TTC549 (cell line): ENCODE results near the gene ST7.
"Not testable (repeated sequence)": the region's sequence is repeated elsewhere in the genome, so short reads cannot be mapped to it uniquely, and the experiment has no call there.

Experiments
- FAIRE-seq: peaks from 2 replicates; lab custom pipeline; 2012; peaks lifted over from hg19 to GRCh38; lab: Jason Lieb, UNC

ST7 gene

DNA sequence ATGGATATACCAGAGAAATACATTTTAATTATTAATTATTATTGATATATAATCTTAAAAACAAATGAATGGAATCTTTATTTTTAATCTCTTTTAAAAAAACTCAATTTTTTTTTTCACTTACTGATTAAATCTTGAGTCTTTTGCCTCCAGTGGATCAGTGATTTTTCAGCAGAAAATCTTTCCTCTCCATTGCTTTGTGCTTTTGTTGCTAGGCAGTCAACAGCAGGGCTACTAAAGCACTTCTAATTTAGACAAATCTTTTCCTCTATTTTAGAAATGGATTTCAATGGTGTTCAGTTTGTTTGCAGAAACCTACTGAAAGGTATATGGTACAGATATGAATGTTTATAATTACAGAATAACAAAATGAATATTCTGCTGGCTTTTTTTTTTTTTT, 143.6 kb downstream of the ST7 start:
- FAIRE-seq = no peak

DNA sequence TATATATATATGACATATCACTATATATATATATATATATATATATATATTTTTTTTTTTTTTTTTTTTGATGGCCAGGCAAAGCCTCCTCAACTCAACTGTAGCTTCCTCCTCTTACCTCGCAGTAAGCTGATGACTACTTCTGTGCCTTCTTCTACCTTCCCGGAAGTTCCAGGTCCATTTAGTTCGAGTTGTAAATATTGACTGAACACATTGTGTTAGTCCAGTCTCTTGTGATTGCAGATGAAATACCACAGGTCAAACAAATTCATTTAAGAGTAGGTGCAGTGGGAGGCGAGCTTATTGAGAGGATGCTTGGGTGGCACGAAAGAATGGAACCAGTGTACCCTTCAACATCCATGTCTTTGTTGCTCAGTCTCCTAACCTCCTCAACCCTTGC, 144.6 kb downstream of the ST7 start:
- no peak for FAIRE-seq

DNA sequence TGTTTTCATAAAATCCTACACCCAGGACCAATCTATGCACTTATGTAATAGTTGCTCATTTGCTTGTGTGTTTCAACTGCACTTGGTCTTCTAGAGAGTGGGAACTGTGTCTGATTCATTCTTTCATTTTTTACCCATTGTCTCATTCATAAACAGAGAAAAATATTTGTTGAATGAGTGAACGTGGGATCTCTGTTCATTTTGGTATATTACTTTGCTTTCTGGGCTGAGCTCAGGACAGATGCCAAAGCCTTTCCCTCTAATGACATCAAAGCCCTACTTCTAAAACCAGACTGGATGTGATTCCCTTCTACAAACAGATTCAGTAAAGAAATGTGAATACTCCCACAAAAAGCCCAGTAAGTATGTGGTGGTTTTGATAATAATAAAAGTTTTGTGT, 145.2 kb downstream of the ST7 start:
- FAIRE-seq = no peak

DNA sequence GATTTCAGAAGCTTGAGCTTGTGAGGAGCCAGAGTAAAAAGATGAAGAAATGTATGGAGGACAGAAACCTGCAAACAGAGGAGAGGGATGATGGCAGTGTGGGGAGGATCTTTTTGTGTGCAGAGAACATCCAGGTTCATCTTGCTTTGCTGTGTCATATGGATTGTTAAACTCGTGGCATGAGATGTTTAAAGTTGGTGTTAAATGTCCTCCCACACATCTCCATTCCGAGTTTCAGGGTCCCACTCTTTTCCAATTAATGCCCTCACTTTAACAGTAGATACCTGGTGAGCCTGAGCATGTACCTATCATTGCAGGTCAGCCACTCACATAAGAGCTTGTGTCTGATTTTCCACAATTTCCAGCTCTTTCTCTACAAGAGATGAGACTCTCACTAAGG, 147.7 kb downstream of the ST7 start:
- FAIRE-seq = no peak

DNA sequence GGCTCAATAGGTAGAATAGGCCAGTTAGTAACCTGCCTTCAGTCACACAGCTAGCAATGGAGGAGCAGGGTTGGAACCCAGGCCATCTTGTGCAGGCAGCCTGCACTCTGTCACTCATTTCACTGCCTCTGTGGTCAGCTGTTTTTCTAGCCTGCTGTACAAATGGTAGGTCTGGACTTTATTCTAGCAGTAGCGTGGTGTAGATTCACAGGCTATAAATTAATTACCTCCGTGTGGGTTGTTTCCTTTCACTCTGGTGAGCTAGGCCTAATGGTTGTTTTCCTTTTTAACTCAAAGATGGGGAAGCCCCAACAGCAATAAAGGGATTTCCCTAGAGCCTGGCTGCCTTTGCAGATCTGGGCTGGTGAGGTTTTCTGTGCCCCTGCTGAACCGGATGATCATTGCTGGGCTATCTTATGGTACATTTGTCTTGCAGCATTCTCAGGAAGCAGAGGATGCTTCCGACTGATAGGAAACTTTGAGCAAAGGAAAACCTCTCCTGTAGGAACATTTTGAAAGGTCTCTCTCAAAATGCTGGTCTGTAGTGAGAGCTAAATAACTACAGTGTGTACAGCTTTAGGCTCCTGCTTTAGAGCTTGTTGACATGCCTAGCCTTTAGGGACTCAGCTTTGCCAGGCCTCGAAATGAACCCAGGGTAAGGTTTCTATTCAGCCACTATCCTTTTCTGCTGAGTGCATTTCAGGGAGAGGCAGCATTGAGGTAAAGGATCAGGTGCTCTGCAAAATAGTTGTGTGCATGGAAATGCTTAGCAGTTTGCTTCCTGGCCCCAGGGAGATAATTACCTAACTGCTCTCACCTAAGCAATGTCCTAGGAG, 157.4 kb downstream of the ST7 start:
- FAIRE-seq = no peak

DNA sequence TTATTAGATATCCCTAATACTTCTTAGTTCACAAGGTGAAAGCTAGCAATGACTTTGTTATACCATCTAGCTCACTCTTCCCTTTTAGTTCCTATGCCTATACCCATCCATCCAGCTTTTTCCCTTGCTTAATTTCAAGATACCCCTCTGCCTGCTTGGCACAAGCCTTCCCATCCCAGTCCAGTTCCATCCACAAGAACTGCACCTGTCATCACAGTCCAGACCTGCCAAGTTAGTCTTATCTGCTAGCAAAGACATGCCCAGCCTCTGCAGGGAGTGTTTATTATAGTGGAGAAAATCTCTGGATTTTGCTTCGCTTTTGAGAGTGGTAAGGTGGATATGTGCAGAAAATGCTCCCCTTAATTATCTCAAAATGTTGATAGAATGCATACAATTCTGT, 158.2 kb downstream of the ST7 start:
- no peak for FAIRE-seq

DNA sequence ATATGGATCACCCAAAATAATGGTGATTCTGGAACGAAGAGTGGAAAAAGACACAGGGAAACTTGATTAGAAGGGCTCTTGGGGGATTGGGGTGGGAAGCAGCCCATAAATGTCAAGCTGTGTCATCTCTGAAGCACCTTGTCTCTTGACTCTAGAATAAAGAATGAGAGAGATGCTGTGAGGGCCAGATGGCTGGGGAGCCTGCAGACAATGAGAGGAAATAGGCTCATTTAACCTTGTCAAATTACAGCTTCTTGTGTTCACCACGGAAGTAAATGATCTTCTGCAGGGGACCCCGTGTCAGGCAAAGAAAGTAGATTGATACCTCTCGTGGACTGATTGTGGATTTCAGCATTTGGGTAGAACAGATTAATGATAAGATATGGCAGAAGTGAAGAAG, 159.3 kb downstream of the ST7 start:
- FAIRE-seq = no peak

DNA sequence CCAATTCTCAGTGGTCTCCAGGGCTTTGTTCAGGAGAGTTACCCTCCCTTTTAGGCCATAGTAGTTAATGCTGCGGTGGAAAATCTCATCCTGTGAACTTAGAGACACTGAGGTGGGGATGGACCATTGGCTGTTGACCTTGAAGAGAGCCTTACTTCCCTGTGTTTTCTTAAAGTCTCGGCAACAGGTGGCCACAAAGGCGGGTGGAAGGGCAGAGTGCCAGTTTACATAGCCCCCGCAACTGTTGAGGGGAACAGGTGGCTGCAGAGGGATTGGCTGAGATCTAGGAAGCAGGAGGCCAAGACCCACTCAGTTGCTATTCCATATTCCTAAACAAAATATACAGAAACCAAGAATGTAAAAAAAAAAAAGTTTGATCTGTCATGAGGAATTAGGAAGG, 160.6 kb downstream of the ST7 start:
- no peak for FAIRE-seq

DNA sequence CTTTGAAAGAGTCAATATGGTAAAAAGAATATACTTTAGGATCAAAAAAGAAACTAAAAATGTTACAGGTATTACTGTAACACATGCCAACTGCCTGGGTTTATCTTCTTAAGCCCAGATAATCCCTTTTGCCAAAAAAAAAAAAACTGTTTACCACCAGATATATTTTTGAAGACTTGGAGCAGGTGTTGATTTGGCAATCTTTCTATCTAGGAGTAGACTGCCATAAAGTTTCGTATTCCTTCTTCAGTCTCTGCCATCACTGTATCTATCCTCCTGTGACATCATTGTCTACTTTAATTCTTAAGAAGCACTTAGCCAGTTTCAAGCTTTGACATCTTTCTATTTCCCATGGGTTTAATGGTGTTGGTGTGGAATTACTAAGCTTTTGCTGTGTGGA, 161.0 kb downstream of the ST7 start:
- no peak for FAIRE-seq

DNA sequence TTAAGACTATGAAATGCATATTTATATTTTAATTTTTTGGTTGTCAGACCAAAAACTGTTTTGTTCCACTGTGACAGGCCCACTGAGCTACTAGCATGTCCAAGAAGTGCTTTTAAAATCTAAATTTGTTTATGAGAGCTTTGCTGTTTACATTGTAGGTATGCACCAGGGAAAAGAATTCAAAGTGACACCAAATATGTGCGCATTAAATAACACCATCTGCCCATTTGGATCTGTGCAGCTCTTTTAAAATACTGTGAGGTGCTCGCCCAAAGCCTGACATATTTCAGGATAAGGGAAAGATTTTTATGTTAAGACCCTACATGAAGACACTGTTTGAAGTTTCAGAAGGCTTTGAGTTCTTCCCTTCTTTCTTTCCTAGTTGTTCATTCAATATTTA, 162.9 kb downstream of the ST7 start:
- no peak for FAIRE-seq

DNA sequence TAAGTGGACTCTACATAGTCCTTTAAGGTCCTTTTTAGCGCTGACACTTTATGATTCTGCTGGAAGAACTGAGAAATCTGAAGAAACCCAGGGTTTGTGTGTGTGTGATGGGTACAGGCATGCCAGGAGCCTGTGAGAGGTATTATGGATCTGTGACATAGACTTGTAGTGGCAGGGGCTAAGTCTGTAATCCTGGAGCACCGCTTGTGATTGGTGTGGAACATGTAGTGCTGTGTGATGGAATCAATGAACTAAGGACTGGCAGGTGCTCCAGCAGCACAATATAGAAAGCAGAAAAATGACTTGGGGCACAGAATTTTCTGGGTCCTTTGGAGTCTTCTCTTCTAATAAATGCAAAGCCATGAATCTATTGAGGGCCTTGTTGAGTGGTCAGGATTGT, 163.9 kb downstream of the ST7 start:
- FAIRE-seq = no peak

DNA sequence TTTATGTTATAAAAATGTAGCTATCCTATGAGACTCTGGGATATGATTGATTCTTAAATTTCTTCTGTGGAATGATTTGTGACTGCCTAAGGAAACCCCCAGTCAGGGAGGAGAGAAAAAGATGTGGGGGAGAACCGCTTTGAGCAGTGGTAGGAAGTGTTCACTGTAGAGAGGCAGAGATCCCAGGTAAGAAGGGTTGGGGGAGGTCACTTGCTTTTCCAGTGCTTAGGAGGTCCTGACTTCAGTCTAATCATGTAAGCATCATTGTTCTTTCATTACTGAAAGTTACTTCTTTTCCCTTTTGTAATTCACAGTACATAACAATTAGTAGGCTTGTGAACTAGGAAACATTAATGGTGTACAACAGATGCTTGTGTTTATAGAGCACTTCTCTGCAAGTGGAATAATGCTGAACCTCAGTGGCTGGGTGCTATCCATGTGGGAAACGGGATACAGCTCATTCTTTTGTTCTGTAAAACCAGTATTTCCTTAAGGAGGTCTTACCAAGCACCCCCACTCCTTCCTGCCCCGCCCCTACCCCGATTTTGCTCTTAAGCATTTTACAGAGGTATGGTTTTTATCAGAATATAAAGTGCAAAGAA, 165.4 kb downstream of the ST7 start:
- FAIRE-seq = no peak

DNA sequence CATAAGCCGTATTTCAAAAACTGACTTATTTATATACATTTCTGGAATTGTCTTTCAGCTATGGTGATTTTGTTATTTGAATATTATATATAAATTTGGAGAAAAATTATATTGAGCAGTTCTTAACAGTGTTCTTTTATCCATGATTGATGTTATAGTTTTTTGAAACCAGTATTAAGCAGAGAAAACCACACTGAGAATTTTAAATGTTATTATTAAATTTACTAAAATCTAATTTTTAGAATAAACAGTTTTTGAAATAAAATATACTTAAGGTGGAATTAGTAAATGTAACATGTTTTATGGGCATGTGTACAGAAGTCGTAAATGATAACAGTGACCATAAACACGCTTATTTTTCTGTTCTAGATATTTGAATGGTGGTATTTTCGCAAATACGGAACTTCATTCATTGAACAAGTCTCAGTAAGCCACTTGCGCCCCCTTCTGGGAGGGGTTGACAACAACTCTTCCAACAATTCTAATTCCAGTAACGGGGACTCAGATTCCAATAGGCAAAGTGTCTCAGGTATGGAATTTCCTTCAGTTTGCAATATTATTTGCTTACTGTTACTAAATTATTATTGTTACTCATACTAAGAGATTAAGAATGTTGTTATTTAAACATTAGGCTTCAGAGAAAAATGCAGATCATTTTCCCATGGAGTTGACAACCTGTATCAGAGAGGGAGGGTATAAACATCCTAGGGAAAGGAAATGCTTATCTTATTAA, 166.1 kb downstream of the ST7 start:
- FAIRE-seq = peak; percentile 86

DNA sequence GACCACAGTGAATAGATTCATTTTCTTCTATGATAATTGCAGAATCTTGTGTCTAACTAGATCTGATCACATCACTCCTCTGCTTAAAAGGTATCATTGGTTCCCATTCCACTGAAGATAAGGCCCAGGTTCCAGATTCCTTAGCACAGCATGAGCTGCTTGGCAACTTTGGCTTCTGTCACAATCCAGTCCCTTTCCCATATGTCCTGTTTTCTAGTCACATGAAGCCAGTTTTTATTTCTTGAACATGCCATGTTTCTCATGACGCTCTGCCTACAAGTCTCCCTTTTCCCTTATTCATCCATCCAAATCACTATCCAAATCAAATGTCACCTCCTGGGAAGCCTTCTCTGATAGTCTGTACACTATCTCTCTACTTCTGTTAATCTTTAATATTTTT, 167.0 kb downstream of the ST7 start:
- FAIRE-seq = not testable (repeated sequence)

DNA sequence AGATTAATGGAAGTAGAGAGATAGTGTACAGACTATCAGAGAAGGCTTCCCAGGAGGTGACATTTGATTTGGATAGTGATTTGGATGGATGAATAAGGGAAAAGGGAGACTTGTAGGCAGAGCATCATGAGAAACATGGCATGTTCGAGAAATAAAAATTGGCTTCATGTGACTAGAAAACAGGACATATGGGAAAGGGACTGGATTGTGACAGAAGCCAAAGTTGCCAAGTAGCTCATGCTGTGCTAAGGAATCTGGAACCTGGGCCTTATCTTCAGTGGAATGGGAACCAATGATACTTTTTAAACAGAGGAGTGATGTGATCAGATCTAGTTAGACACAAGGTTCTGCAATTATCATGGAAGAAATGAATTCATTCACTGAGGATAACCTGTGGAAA, 168.7 kb downstream of the ST7 start:
- FAIRE-seq = not testable (repeated sequence)

DNA sequence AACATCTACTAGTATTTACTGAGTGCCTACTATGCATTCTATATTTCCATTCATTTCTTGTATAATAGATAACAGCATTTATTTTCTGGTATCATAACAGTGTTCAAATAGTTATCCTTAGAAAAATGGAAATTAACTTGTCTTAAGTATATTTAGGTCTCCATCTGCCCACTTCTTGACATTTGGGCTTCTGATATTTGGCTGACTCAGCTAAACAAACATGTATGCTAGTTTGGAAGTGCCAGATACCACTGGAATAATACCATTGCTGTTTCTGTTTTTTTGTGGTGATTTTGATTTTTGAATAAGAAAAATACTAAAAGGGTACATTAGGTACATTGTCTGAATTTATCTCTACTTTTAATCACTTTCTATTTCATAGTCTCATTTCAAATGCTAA, 169.2 kb downstream of the ST7 start:
- FAIRE-seq = no peak

DNA sequence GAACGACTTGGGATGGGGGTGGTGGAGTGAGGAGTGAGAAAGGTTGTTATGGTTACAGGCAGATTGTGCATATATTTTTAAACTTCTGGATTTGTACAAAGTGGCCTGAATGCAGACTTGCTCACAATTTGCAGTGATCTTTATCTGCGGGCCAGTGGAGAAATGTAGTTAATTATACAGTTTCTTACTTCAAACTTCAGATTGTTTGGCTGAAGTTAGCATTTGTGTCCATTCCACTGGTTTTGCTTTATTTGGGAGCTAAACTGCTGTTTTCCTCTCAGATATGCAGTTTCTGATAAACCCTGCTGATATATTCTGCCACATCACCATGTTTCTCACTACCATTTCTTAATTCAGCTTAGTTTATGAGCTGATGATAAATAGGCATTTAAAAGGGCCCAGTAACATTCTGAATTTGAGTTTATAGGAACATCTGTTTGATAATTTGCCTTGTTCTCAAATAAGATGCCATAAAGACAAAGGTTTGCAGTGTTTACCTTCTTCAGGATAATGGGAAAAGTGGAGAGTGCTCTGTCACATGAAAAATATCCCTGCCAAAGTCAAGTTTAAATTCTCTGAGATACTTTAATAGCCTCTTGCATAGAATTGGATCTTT, 170.1 kb downstream of the ST7 start:
- FAIRE-seq = no peak

DNA sequence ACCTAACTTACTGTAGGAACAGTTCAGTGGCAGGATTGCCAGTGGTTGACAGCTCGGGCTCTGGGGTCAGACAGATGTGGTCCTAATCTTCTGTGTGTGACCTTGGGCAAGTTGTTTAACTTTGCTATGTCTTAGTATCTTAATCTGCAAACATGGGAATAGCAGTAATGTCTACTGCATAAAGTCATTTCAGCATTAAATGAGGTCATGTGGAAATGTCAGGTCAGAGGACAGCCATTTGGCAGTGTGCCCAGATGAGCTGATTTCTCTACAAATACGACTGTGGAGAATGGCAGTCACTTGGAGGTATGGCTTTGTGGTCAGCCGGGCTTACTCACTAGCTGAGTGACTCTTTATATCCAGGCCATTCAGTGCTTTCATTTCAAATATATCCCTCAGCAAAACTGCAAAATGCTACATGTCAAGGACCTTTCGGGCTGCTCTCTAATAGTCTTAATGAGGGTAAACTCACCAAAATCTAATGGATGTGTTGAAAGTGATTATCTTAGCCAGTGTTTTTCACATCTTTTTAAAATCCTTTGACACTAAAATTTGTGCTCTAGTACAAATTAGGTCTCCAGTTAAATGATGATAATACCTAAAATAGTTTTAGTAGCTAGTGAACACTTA, 171.4 kb downstream of the ST7 start:
- no peak for FAIRE-seq

DNA sequence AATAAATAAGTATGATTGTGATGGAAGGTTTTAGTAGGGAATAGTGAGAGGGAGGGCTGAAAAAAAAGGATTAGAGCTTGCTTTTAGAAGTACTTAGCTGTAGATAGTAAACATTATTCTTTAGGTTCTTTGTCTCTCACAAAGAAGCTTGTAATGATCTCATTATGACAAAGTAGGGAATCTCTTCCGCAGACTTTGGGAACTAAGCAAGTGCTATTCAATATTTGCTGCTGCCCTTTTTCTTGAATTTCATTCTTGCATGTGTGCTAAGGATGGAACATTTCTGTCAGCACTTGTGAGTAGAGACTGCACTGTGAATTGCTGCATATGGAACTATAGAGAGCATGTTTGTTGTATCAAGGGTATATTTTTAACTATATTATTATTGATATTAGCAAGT, 173.4 kb downstream of the ST7 start:
- no peak for FAIRE-seq

DNA sequence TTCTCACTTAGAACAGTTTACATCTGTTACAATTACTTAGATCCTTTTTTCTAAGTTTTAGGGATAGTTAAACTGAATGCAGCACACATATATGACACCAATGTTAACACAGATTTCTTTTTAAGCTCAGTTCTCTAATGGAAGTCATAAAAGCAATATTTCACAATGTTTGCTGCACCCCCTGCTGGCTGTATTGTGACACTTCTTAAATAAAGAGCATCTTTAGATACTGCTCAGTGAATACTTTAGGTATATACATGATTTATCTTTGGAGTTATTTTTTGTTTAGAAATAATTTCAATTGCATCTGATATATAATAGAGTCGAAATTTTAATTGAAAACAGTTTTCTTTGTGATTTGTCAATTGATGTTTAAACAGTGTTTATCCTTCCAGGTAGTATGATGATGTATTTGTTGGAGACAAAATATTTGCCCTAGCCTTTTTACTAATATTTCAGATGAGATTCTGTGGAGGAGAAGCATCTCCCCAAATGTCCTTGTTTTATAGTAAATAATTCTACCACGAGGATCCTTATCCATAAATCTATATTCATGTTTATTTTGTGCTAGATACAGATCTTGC, 174.4 kb downstream of the ST7 start:
- peak; percentile 82 for FAIRE-seq

DNA sequence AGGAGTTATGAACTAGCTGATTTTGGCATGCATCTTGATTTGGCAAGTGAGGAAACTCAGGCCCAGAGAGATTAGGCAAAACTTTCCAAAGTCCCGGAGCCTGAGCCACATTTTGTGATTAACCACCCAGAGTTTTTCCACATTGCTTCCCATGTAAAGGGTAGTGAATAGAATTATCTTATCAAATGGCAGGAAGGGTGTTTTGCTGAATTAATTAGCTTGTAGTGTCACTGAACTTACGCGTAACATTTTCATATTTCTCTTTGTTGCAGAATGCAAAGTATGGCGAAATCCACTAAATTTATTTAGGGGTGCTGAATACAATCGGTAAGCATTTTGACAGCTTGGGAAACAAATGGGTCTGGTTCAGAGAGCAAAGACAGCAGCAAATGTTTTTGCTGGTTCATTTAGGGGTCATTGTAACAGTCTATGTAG, 176.2 kb downstream of the ST7 start:
- FAIRE-seq = no peak

DNA sequence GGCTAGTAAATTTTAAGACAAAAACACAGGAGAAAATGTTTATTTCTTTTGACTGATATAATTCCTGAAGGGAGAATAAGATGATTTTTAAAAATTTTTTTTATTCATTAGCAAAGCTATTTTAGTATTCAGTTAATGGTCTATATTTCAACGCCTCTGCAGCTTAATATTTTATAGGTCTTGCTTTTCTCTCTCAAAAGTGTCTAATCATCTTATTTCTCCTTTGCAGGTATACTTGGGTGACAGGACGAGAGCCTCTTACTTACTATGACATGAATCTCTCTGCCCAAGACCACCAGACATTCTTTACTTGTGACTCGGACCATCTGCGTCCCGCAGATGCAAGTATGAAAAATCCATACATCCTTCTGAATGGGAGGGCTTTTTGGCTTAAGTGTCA, 177.0 kb downstream of the ST7 start:
- FAIRE-seq = no peak
